NOMO-1 treated with dmso at 0.1 percent for 144 hours (cell line): ENCODE results near the gene PTCSC3.

Experiments used
- DNase-seq: peaks from one replicate; lab custom pipeline; 2025; ENCODE audit not compliant: unreplicated experiment; lab: John Stamatoyannopoulos, UW

The PTCSC3 gene

DNA sequence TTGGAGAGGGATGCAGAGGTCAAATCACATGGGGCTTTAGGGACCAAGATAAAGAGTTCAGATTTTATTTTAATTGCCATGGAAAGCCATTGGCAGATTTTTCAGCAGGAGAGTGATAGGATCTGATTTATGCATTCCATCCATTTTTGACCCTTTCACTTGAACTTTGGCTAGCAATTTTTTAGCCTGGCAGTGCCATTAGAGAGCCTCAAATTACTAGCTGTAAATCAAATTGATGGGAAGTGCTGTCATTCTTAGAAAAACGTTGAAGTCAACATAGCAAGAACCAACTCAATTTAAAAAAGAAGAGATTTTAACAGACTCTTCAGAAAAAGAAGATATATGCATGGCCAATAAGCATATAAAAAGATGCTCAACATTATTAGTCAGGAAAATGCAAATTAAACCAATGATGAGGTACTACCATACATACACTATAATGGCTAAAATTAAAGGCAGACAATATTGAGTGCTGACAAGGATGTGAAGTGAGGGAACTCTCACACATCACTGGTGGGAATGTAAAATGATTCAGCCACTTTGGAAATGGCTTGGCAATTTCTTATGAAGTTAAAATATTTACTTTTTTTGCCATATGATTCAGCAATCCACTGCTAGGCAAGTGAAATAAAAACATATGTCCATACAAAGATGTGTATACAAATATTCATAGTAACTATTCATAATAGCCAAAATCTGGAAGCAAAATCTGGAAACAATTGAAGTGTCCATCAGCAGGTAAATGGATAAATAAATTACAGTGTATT lies 89.7 kb downstream of the PTCSC3 start:
- no peak for DNase-seq

DNA sequence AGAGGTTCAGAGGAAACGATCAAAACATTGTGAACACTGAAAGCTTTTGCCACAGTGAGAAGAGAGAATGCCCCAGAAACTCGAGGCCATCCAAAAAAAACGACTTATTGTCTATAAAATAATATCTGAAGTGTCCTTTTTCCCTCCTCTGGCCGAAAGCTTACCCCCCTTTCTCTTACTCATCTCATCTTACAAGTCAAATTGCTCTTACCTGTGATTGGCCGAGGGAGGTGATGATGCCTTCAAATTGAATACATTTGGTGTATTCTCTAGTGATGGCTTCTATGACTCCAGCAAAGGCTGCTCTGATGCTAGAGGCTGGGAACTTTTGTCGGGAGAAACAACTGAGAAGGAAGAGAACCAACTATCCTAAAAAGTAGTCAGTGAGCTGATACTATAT lies 90.7 kb downstream of the PTCSC3 start:
- DNase-seq, result no peak
